GM13977 (cell line): Measurements from ENCODE around the gene HTR6.

Experiments used
- DNase-seq: peaks from one replicate; pipeline ENCODE4 v3.0.0; 2012; ENCODE audit warnings: low spot score
- CTCF ChIP-seq: IDR thresholded peaks from 2 replicates; pipeline ENCODE4 v1.5.1; 2012; ENCODE audit warnings: mild to moderate bottlenecking, control low read depth; ENCODE audit not compliant: insufficient read depth; ENCODE audit errors: extremely low read depth, missing control alignments
- in situ Hi-C: fragments of 300-500 bp; cut with MboI; formaldehyde crosslinking; loops from one replicate; pipeline ENCODE4 v1.12.0; 2022; ENCODE audit warnings: low sequenced_read_pairs, low pct_unique_long_range_greater_than_20kb, mixed read lengths, inconsistent platforms; ENCODE audit not compliant: unreplicated experiment

The HTR6 gene

GRCh38 chr1:19678493-19678892 is 13.8 kb downstream of the HTR6 start:
- in situ Hi-C loops: no loop called here
- TF ChIP-seq CTCF: no peak
- no peak for DNase-seq

DNA sequence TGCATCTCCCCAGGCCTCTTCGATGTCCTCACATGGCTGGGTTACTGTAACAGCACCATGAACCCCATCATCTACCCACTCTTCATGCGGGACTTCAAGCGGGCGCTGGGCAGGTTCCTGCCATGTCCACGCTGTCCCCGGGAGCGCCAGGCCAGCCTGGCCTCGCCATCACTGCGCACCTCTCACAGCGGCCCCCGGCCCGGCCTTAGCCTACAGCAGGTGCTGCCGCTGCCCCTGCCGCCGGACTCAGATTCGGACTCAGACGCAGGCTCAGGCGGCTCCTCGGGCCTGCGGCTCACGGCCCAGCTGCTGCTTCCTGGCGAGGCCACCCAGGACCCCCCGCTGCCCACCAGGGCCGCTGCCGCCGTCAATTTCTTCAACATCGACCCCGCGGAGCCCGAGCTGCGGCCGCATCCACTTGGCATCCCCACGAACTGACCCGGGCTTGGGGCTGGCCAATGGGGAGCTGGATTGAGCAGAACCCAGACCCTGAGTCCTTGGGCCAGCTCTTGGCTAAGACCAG is 14.3 kb downstream of the HTR6 start:
- in situ Hi-C loops: no loop called here
- no peak for TF ChIP-seq CTCF
- no peak for DNase-seq

GRCh38 chr1:19679691-19680090 is 15.0 kb downstream of the HTR6 start:
- TF ChIP-seq CTCF: no peak
- DNase-seq: no peak
- in situ Hi-C loops: no loop called here

DNA sequence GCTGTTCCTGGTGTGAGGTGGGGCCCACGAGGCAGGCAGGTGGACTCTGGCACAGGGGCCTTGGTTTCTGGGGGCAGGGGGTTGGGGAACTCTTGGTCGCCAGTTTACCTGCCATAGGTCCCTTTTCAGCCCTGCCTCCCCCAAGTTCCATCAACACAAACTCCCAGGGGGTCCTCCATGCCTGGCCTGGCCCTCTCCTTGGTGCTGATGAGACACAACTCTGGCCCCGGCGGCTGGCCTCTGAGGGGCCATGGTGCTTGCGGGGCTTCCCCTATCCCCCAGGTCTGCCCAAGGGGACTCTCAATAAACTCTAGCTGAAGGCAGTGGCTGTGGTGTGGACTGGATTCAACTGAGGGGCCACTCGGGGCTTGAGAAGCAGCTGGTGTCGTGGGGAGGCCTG is 16.0 kb downstream of the HTR6 start:
- in situ Hi-C loops: no loop called here
- DNase-seq: no peak
- no peak for TF ChIP-seq CTCF

GRCh38 chr1:19682257-19682656 is 17.6 kb downstream of the HTR6 start:
- no peak for TF ChIP-seq CTCF
- no peak for DNase-seq
- in situ Hi-C loops: no loop called here

DNA sequence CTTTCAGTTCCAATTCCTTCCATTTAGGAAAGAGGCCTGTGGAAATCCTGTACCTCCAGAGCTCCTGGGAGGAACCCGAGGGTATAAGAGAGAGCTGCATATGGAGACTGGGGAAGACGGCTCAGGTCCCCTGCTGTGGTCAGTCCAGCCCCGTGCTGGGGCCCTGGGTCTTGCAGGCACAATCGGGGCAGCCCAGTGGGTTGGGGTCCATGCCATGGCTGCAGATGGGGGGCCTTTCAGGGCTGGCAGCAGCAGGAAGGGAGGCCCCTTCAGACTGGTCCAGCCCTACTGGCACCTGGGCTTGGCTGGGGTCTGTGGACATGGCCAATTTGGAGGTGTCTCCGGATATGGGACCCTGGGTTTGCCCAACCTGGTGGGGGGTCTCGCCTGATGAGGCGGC is 18.2 kb downstream of the HTR6 start:
- in situ Hi-C loops: no loop called here
- DNase-seq: no peak
- TF ChIP-seq CTCF: no peak

GRCh38 chr1:19683351-19683750 is 18.7 kb downstream of the HTR6 start:
- no peak for TF ChIP-seq CTCF
- in situ Hi-C loops: no loop called here
- no peak for DNase-seq
